Natural killer cell (primary cell): ENCODE results near the gene TTC27. TPM values are rescaled to one million over a fixed set of nuclear protein-coding genes. Genes with fewer than 3 reads are reported as not detected.

Experiments used
- ATAC-seq, 3 donors: fragments of 150-1000 bp in 2 of 3; fragments of 200-7000 bp in 1 of 3; cut with Tn5 transposase; 1 replicate in 1 of 3; 2 replicates in 2 of 3; pipeline ENCODE4 v1.10.0; 2021; ENCODE audit warnings: mild to moderate bottlenecking in 2 of 3, moderate library complexity in 2 of 3
- DNase-seq, 2 donors: peaks; one replicate each; pipeline versions ENCODE4 v3.0.0 to v3.0.0-alpha.2; 2013 to 2021; ENCODE audit warnings: mixed read lengths in 1 of 2
- H3K27ac ChIP-seq: one replicate; pipeline ENCODE4 v1.5.1; 2013; ENCODE audit warnings: mild to moderate bottlenecking, low read length
- H3K27me3 ChIP-seq: one replicate; pipeline ENCODE4 v1.6.1; 2013; ENCODE audit warnings: low read length; ENCODE audit not compliant: control insufficient read depth, insufficient read depth
- H3K36me3 ChIP-seq: one replicate; pipeline ENCODE4 v1.6.1; 2013; ENCODE audit warnings: low read length; ENCODE audit not compliant: control insufficient read depth, insufficient read depth
- H3K4me1 ChIP-seq: one replicate; pipeline ENCODE4 v1.6.1; 2013; ENCODE audit warnings: low read length; ENCODE audit not compliant: control insufficient read depth, insufficient read depth
- H3K4me3 ChIP-seq: one replicate; pipeline ENCODE4 v1.5.1; 2013; ENCODE audit warnings: low read length
- H3K9me3 ChIP-seq: one replicate; pipeline ENCODE4 v1.6.1; 2013; ENCODE audit warnings: low read length; ENCODE audit not compliant: control insufficient read depth, insufficient read depth
- H3K27ac Mint-ChIP-seq, 2 donors: one replicate each; pipeline ENCODE4 v1.8.0; 2022; ENCODE audit warnings: mild to moderate bottlenecking in 2 of 2, mixed read lengths in 2 of 2, moderate library complexity in 1 of 2
- H3K27me3 Mint-ChIP-seq, 2 donors: one replicate each; pipeline ENCODE4 v1.8.0; 2022; ENCODE audit warnings: low read depth in 2 of 2, mixed read lengths in 2 of 2
- H3K36me3 Mint-ChIP-seq: one replicate; pipeline ENCODE4 v1.8.0; 2022; ENCODE audit warnings: mixed read lengths
- H3K4me1 Mint-ChIP-seq, 2 donors: one replicate each; pipeline ENCODE4 v1.8.0; 2022; ENCODE audit warnings: mixed read lengths in 2 of 2
- H3K4me3 Mint-ChIP-seq: one replicate; pipeline ENCODE4 v1.8.0; 2022; ENCODE audit warnings: mild to moderate bottlenecking, moderate library complexity, mixed read lengths
- H3K9me3 Mint-ChIP-seq, 2 donors: one replicate each; pipeline ENCODE4 v1.8.0; 2022; ENCODE audit warnings: mixed read lengths in 2 of 2
- WGBS: methylation state at CpG from one replicate; pipeline ENCODE4 v1.1.7; 2013; ENCODE audit warnings: missing lambda C conversion rate; ENCODE audit not compliant: insufficient coverage; 5-methylcytosine and 5-hydroxymethylcytosine counted together
- intact Hi-C: fragments of 100-400 bp; cut with micrococcal nuclease; formaldehyde crosslinking; loops from one replicate; pipeline ENCODE4 v1.14.2; 2022
- total RNA-seq, 4 donors: library from RNA; stranded (reverse); fragments of 120-200 nt in 1 of 4; gene quantifications; one replicate each; pipeline versions ENCODE4 v1.2.3 to v1.2.4, GENCODE V29; 2013 to 2022
- TF ChIP-seq, protein P1 (sequence below): fragments of 200-600 bp; IDR thresholded peaks from one replicate; pipeline ENCODE4 v1.8.0; 2022; ENCODE audit warnings: antibody characterized with exemption

The TTC27 gene
- total RNA-seq, 3 donors from 2014 or later (not counting 1 experiment from before 2014, with no cell fraction given), result 13.7 to 14.6 (median 14.1) TPM

DNA sequence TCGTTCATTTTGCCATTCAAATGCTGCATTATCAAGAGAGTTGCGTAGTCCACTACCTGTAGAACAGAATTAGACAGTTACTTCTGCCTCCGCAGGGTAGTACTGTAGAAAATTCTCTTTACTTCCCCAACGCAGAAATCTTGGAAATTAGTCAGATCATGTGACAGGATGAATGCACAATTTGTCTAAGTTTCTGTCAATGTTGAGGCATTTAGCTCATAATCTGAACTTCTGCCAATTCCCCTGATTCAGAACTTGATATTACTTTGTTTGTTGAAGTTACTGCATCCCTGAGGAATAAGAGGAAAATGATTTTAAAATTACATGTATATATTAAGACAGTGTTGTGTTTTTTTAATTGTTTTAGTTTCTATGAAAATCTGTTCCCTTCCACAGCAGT is 83.4 kb downstream of the TTC27 start:
- H3K27me3 Mint-ChIP-seq, result no peaks in the 10 kb centered on the region

DNA sequence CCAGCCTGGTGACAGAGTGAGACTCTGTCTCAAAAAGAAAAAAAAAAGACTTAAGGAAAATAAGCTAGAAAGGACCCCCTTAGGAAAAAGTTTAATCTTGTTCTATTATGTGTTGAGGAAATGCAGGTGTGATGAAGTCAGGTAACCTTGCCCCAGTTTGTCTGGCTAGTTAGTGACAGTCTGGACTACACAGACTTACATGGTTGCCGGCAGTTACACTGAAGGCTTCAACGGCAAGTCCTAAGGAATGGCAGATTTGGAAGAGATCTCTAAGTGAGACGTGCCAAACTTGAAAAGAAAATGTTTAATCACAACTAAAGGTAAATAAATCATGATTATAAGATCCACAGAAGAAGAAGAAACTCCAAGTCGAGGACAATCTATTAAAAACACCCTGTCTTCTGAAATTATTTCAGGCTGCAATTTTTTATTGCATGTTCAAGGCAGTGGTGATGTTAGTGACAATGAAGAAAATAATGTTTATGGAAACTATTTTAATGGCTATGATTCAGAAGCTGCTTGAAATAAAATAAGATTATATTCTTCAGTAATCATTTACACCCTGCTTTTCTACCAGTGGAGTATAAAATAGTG is 84.2 kb downstream of the TTC27 start:
- ATAC-seq (no peak), DNase-seq (no peak)
- Histone ChIP-seq H3K27ac (no peak overlapping the region), H3K9me3 (no peaks in the 10 kb centered on the region), H3K27me3 (no peaks in the 10 kb centered on the region), H3K4me3 (no peak overlapping the region), H3K4me1 (no peaks in the 10 kb centered on the region), H3K36me3 (peaks cover 5% of the 10 kb centered on the region)
- TF ChIP-seq, protein P1, sequence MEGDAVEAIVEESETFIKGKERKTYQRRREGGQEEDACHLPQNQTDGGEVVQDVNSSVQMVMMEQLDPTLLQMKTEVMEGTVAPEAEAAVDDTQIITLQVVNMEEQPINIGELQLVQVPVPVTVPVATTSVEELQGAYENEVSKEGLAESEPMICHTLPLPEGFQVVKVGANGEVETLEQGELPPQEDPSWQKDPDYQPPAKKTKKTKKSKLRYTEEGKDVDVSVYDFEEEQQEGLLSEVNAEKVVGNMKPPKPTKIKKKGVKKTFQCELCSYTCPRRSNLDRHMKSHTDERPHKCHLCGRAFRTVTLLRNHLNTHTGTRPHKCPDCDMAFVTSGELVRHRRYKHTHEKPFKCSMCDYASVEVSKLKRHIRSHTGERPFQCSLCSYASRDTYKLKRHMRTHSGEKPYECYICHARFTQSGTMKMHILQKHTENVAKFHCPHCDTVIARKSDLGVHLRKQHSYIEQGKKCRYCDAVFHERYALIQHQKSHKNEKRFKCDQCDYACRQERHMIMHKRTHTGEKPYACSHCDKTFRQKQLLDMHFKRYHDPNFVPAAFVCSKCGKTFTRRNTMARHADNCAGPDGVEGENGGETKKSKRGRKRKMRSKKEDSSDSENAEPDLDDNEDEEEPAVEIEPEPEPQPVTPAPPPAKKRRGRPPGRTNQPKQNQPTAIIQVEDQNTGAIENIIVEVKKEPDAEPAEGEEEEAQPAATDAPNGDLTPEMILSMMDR, result no peak
- H3K27ac Mint-ChIP-seq, result no peak overlapping the region
- H3K9me3 Mint-ChIP-seq, result peaks cover 0 to 3% of the 10 kb centered on the region in 2 donors
- intact Hi-C loops, result no loop called here
- H3K4me1 Mint-ChIP-seq, result peaks cover 0 to 6% of the 10 kb centered on the region in 2 donors
- 67% methylated on average over 3 of the region's 4 CpGs for WGBS
- H3K36me3 Mint-ChIP-seq, result no peaks in the 10 kb centered on the region
- H3K4me3 Mint-ChIP-seq, result no peak overlapping the region
- H3K27me3 Mint-ChIP-seq, result no peaks in the 10 kb centered on the region

More for the DNA sequence above, 83.4 kb downstream of the TTC27 start:
- TF ChIP-seq, protein P1, result no peak
- no peak overlapping the region for H3K27ac Mint-ChIP-seq
- Histone ChIP-seq H3K9me3 (no peaks in the 10 kb centered on the region), H3K27ac (no peak overlapping the region), H3K4me1 (no peaks in the 10 kb centered on the region), H3K27me3 (no peaks in the 10 kb centered on the region), H3K36me3 (peaks cover 5% of the 10 kb centered on the region), H3K4me3 (no peak overlapping the region)
- intact Hi-C loops, result no loop called here
- no peaks in the 10 kb centered on the region for H3K36me3 Mint-ChIP-seq
- peaks cover 0 to 3% of the 10 kb centered on the region in 2 donors for H3K9me3 Mint-ChIP-seq
- no peak overlapping the region for H3K4me3 Mint-ChIP-seq
- ATAC-seq (no peak), DNase-seq (no peak)
- peaks cover 0 to 6% of the 10 kb centered on the region in 2 donors for H3K4me1 Mint-ChIP-seq
- 74% methylated on average over 4 of the region's 4 CpGs for WGBS

- Mint-ChIP-seq H3K36me3 (no peaks in the 10 kb centered on the region), H3K9me3 (peaks cover 0 to 3% of the 10 kb centered on the region in 2 donors), H3K4me1 (peaks cover 0 to 6% of the 10 kb centered on the region in 2 donors), H3K27me3 (no peaks in the 10 kb centered on the region), H3K4me3 (no peak overlapping the region), H3K27ac (no peak overlapping the region)
- Histone ChIP-seq H3K27ac (no peak overlapping the region), H3K36me3 (peaks cover 2% of the 10 kb centered on the region), H3K9me3 (no peaks in the 10 kb centered on the region), H3K4me1 (no peaks in the 10 kb centered on the region), H3K4me3 (no peak overlapping the region), H3K27me3 (no peaks in the 10 kb centered on the region)
- 100% methylated on average over 2 of the region's 2 CpGs for WGBS
- DNase-seq, result no peak
- intact Hi-C loops, result no loop called here
- ATAC-seq, result no peak
- TF ChIP-seq, protein P1, result no peak
These were observed 85.0 kb downstream of the TTC27 start for GRCh38 chr2:32712870-32713269.

DNA sequence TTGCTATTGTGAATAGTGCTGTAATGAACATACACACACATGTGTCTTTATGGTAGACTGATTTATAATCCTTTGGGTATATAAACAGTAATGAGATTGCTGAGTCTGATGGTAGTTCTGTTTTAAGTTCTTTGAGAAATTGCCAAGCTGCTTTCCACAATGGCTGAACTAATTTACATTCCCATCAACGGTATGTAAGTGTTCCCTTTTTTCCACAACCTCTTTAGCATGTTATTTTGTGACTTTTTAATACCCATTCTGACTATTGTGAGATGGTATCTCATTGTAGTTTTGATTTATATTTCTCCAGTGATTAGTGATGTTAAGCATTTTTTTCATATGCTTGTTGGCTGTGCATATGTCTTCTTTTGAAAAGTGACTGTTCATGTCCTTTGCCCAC is 86.7 kb downstream of the TTC27 start:
- H3K36me3 Mint-ChIP-seq, result no peaks in the 10 kb centered on the region
- intact Hi-C loops, result no loop called here

More for the DNA sequence above, 86.7 kb downstream of the TTC27 start:
- DNase-seq, result no peak
- Mint-ChIP-seq H3K4me3 (no peak overlapping the region), H3K4me1 (peaks cover 6 to 9% of the 10 kb centered on the region in 2 donors), H3K27ac (no peak overlapping the region), H3K9me3 (peaks cover 0 to 3% of the 10 kb centered on the region in 2 donors), H3K27me3 (no peaks in the 10 kb centered on the region)
- Histone ChIP-seq H3K27me3 (no peaks in the 10 kb centered on the region), H3K4me1 (no peaks in the 10 kb centered on the region), H3K4me3 (no peak overlapping the region), H3K36me3 (no peaks in the 10 kb centered on the region), H3K27ac (no peak overlapping the region), H3K9me3 (no peaks in the 10 kb centered on the region)
- no peak for ATAC-seq
- TF ChIP-seq, protein P1, result no peak
- no CpG with 5 or more reads among the region's 1 CpG for WGBS
